Stimulated activated CD4-positive, alpha-beta T cell treated with anti-CD3 and anti-CD28 coated beads, TNF-alpha, amount 100 ng/mL, for 48 hours (primary cell): Measurements from ENCODE around the gene NKX2-8.
"Not testable (repeated sequence)": the region's sequence is repeated elsewhere in the genome, so short reads cannot be mapped to it uniquely, and the experiment has no call there.

Experiments used
- DNase-seq, 3 donors: peaks; one replicate each; pipeline ENCODE4 v3.0.0-alpha.2; 2020; ENCODE audit warnings: low read depth in 3 of 3

Gene NKX2-8

GRCh38 chr14:36580141-36580855 is 2.1 kb downstream of the NKX2-8 start:
- no peak for DNase-seq

DNA sequence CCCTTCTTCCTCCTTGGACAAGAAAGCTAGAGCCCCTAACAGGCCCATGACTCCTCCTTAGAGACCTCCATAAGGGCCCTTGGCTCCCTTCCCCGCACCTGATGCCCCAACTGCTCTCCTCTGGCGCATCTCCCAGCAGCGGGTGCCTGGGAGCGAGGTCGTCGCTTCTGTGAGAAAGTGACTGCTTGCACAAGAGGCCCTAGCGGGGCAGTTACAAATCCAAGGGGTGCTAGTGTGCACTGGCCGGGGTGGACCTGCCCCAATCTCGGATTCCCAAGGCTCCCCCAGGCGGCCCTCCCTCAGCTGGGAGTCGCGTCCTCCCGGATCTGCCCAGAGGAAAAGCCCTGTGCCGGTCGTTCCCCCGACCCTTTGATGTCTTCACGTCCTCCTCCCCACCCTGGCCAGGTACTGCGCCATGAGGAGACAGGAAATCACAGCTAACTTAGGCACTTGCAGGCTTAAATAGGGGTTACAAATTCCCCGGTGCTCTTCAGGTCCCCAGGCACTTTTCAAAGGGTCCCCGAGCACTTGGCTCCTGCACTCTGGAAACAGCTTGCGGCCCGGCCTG is 2.8 kb downstream of the NKX2-8 start:
- DNase-seq, result no peak

- DNase-seq, result no peak
Measured at GRCh38 chr14:36579001-36579555, 3.3 kb downstream of the NKX2-8 start.

- no peak for DNase-seq
Measured at GRCh38 chr14:36570065-36570464, 12.3 kb downstream of the NKX2-8 start.

- DNase-seq, result no peak
Measured at GRCh38 chr14:36556811-36557433, 25.5 kb downstream of the NKX2-8 start.

DNA sequence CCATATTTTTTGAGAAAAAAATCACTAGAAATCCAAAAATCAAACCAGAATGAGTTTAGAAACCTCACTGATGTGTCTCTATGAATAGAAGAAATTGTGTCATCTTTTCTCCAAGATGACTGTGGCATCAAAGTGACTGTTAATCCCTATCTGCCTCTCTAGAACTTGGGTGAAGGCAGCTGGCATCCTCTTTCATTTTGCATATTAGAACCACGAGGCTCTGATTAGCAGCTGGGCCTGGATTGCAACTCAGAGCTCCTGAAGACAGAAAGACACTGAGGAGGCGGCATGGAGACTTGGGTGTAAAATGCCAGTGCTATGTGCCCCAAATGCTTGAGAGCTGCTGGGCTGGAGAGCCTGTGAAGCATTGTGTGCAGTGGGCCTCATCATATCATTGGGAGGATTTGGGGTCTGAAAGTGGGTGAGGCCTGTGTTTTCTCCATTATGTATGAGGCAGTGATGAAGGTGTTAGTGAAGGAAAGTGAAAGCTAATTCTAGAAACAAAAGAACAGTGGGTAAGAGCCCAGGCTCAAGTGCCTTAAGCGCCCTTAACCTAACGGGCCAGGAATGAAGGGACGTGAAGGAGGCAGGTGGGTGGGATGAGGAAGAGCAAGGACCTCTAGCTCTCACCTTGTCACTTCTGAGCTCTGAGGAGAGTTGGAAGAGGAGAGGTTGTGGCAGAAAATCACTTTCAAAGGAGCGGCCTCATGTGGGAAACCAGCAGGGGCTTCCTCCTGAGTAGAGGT is 26.2 kb downstream of the NKX2-8 start:
- DNase-seq, result no peak

- DNase-seq, result peak in 1 of 3 donors; percentile 3
Measured at GRCh38 chr14:36553656-36554260, 28.7 kb downstream of the NKX2-8 start.

DNA sequence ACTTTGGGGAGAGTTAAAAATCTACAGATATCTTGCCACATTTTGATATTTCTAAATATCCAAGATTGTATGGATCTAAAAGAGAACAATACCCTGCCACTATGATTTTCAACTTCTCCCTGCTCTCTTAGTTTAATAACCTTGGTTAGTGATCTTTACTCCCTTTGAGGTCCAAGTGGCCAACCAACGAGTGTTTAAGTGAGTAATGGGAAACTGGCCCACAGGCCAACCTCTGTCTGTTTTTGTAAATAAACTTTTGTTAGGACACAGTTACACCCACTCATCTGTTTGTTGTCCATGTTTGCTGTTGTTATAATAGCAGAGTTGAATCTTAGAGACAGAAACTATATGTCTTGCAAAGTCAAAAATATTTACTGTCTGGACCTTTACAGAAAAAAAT is 31.5 kb downstream of the NKX2-8 start:
- DNase-seq, result no peak

- DNase-seq, result not testable (repeated sequence)
Measured at GRCh38 chr14:36544280-36544679, 38.1 kb downstream of the NKX2-8 start.

- no peak for DNase-seq
Measured at GRCh38 chr14:36538051-36538450, 44.4 kb downstream of the NKX2-8 start.
